ENCODE results near the gene JAGN1.
"Not testable (repeated sequence)": the region's sequence is repeated elsewhere in the genome, so short reads cannot be mapped to it uniquely, and the experiment has no call there.

JAGN1 gene

GRCh38 chr3:9866639-9867038 lies 23.8 kb upstream of the JAGN1 start:
- no peak for DNase-seq (ENCODE audit: low read depth in 2 of 2)

GRCh38 chr3:9867106-9867505 lies 23.3 kb upstream of the JAGN1 start:
- no peak for DNase-seq (ENCODE audit: low read depth in 2 of 2)

GRCh38 chr3:9869955-9870354 lies 20.5 kb upstream of the JAGN1 start:
- DNase-seq (ENCODE audit: low read depth in 2 of 2), result no peak

DNA sequence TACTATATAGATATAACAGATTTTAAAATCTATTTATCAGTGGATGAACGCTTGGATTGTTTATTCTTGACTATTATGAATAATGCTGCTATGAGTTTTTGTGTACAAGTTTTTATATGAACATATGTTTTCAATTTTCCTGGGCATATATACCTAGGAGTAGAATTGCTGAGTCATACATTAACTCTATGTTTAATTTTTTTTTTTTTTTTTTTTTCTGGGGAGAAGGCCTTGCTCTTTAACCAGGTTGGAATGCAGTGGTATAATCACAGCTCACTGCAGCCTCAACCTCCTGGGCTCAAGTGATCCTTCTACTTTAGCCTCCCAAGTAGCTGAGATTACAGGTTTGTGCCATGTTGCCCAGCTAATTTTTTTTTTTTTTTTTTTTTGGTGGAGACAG lies 19.4 kb upstream of the JAGN1 start:
- no peak for DNase-seq (ENCODE audit: low read depth in 2 of 2)

GRCh38 chr3:9872067-9872466 lies 18.3 kb upstream of the JAGN1 start:
- not testable (repeated sequence) for DNase-seq (ENCODE audit: low read depth in 2 of 2)

GRCh38 chr3:9875448-9875847 lies 15.0 kb upstream of the JAGN1 start:
- DNase-seq (ENCODE audit: low read depth in 2 of 2), result no peak

GRCh38 chr3:9876255-9876654 lies 14.2 kb upstream of the JAGN1 start:
- not testable (repeated sequence) for DNase-seq (ENCODE audit: low read depth in 2 of 2)

DNA sequence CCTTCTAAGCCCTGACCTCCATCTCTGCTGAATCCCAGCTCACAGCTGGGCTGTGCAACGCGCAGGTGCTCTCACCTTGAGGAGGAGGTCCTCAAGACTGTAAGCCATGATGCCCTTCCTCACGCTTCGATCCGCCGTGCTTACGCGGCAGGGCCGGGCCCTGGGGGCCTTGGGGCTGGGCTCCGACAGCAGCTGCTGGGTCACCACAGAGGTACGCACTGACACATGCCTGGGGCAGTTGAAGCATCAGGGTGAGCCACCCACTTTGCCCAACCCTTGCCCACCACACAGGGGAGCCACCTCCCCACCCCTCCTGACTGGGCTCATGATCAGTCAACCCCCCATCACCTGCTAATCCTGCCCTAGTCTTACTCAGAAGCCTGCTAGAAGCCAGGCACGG lies 13.4 kb upstream of the JAGN1 start:
- no peak for DNase-seq (ENCODE audit: low read depth in 2 of 2)

GRCh38 chr3:9878700-9879099 lies 11.7 kb upstream of the JAGN1 start:
- no peak for DNase-seq (ENCODE audit: low read depth in 2 of 2)

DNA sequence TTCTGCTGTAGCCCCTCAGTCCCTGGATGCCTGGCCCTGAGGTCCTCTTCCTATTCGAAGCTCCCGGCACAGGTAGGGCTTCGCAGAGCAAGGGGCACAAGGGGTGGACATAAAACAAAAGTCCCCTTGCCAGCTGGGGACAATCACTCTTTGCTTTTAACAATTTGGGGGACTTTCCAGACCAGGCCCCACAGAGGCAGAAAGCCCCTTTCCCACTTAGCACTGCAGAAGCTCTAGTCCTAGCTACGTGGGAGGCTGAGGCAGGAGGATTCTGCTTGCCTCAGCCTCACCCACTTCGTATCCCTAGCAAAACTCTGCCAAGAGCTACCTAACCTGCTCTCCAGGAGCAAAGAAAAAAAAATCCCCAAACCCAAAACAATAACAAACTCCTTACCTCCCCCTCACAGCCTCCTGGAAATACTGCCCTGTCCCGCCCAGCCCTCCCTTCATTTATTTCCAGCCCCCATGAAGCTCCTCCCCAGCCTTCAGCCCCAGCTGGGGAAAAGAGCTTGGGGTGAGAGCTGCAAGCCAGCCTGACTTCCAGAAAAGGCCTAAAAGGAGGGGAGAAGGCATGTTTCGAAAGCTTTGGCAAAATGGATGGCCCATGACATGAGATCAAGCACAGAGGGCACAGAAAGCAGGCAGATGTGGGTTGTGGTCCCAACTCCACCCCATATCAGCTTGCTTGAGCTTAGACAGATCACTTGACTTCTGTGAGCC lies 10.4 kb upstream of the JAGN1 start, which contains the start of gene CIDEC:
TSS of gene CIDEC (minus strand) at position 424 of the 720 bp plus-strand sequence. CDS start 1,767 bp downstream, outside the sequence.
- no peak for DNase-seq (ENCODE audit: low read depth in 2 of 2)

DNA sequence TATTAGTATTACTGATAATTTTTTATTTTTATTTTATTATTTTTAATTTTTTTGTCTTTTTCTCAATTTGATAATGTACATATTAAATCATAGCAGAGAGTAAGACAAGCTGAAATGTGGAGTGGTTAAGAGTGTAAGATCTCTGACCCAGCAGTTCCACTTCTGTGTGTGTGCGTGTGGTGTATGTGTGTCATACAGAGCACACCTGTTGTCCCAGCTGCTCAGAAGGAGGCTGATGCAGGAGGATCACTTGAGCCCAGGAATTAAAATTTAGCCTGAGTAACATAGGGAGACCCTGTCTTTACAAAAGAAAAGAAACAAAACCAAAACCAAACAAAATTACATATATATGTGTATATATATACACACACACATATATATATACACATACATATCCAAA lies 9.0 kb upstream of the JAGN1 start:
- no peak for DNase-seq (ENCODE audit: low read depth in 2 of 2)

DNA sequence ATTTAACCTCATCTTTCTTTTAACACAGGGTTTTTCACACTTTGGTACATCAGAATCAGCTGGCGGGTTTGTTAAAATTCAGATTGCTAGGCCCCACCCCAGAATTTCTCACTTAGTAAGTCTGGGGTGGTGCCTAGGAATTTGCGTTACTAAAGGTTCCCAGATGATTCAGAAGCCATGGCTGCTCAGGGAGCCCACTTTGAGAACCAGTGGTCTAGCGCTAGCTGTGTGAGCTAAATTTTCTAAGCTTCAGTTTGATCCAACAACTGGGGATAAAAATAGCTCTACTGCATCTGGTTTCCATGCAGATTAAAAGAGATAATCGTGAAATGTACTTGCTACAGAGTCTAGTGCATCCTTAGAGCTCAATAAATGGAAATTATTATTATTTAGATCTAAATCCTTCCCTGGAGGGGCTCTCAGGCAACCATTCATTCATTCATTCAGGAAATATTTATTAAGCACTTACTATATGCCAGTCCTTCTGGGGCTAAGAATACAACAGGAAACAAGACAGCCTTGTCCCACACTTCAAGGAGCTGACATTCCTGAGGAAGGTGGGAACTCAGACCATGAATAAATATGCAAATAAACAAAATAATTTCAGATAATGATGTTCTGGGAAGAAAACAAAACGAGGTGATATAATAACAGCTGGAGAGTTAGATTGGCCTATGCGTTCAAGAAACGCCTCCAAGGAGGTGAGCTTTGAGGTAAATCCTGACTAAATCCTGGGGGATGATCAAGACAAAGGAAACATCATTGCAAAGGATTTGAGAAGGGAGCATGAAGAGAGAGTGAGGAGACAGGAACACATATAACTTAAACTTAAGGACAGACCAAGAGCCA lies 6.5 kb upstream of the JAGN1 start:
- no peak for DNase-seq (ENCODE audit: low read depth in 2 of 2)

DNA sequence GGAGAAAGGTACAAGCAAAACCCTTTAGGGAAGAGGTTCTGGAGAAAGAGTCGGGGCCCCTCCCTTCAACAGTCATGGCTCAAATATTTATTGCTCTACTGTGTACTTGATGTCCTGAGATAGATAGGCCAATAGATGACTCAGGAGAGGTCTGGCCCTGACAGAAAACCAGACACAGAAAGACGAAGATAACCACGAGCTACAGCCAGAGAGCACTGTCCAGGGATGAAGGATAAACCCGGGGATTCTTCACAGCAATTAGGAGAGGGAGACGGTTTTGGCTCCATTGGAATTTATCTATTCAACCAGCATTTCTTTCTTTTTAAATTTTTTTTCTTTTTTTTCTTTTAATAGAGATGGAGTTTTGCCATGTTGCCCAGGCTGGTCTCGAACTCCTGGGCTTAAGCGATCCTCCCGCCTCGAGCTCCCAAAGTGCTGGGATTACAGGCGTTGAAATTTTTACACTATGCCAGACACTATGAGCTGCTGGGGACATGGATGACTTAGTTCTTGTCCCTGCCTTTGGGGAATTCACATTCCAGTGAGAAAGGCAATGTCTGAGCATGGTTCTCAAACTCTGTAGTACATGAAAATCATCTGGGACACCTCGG lies 5.8 kb upstream of the JAGN1 start:
- no peak for DNase-seq (ENCODE audit: low read depth in 2 of 2)

GRCh38 chr3:9886328-9886727 lies 4.1 kb upstream of the JAGN1 start:
- no peak for DNase-seq (ENCODE audit: low read depth in 2 of 2)

DNA sequence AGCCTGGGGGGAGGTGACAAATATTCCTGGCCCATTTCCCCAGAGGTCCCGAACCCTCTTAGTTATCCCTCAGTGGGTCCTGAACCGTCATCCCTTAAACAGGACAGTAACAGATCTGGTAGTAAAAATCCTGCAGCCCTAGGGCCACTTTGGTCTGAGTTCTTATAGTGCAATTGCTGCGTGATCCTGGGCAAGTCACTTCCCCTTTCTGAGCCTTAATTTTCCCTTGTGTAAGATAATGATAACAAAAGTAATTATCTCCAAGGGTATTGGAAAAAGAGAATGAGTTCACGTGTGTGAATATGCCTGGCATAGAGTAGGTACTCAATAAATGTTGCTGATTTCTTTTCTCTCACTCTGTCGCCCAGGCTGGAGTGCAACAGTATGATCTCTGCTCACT lies 2.9 kb upstream of the JAGN1 start:
- DNase-seq (ENCODE audit: low read depth in 2 of 2), result no peak

DNA sequence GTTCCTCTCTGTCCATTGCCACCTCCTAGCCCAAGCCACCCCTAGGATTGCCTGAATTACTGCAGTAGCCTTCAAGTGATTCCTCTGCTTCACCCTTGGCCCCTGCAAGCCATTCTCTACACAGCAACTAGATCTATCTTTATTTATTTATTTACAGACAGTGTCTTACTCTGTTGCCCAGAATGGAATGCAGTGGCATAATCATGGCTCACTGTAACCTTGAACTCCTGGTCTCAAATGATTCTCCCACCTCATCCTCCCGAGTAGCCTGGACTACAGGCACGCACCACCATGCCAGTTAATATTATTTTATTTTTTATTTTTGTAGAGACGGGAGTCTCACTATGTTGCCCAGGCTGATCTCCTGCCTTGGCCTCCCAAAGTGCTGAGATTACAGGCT lies 1.9 kb upstream of the JAGN1 start:
- no peak for DNase-seq (ENCODE audit: low read depth in 2 of 2)

DNA sequence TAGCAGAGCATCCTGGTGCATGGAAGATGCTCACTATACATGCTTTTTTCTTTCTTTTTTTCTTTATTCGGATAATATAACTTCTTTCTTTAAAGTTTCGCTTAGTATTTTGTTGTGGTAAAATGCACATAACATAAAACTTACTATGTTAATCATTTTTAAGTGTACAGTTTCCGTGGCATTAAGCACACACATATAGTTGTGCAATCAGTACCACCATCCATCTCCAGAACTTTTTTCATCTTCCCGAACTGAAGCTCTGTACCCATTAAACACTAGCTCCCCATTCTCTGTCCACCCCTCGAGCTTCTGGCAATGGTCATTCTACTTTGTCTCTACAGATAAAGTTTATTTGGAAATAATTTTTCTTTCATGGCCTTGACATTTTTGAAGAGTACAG lies 1.0 kb upstream of the JAGN1 start:
- DNase-seq (ENCODE audit: low read depth in 2 of 2), result no peak

DNA sequence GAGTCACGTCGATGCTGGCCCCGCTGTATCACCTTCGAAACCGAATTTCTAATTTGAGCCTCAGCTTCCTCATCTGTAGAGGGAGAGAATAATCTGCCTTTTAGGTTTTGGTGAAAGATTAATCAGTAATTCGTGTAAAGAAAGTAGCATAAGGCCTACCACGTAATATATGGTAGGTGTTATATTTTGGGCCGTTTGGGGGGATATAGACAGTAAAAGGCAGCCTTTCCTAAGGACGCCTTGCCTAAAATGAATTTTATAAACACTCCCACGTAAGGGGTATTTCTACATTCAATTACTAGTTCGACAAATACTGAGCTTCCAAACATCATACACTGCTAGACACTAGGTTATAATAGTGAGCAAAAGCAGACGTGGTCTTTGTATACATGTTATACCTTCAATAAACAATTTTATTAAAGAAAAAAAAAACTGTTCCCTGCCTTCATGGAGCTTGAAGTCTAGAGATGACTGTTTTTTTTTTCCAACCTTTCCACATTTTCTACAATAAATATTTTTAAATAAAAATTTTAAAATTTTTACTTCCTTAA lies 737 bp downstream of the JAGN1 start:
- DNase-seq (ENCODE audit: low read depth in 2 of 2), result no peak

DNA sequence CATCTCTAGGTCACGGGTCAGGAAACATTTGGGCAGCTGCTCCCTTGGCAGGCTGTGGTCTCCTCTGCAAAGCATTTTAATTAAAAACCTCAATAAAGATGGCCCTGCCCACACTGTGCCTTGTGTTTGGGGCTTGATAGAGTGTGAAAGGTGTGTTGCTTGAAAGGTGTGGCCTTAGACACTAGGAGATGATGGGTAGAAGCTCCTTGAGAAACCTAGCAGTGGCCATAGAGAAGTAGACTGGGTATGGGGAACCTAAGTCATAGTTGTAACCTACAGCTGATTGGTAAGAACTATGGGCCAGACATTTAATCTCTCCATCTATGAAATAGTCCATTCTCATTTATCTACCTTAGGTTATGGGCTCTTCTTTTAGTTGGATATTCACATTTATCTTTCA lies 3.3 kb downstream of the JAGN1 start:
- DNase-seq (ENCODE audit: low read depth in 2 of 2), result no peak

DNA sequence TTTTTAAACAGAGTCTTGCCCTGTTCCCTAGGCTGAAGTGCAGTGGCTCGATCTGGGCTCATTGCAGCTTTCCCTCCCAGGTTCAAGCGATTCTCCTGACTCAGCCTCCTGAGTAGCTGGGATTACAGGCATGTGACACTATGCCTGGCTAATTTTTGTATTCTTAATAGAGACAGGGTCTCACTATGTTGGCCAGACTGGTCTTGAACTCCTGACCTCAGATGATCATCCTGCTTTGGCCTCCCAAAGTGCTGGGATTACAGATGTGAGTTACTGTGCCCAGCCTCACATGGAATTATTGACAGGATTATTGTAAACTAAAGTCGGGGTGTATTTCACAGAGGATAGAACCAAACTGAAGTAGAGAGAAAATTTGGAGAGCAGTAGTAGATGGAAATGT lies 5.3 kb downstream of the JAGN1 start:
- DNase-seq (ENCODE audit: low read depth in 2 of 2), result not testable (repeated sequence)

GRCh38 chr3:9896755-9897407 lies 6.5 kb downstream of the JAGN1 start:
- not testable (repeated sequence) for DNase-seq (ENCODE audit: low read depth in 2 of 2)

All from stimulated activated CD8-positive, alpha-beta memory T cell treated with anti-CD3 and anti-CD28 coated beads, Interleukin-7, amount 100 ng/mL, for 1 hour (primary cell).